ENCODE measurements around the gene CDADC1.

The CDADC1 gene

GRCh38 chr13:49247643-49248621 lies at the start of gene CDADC1:
Gene CDADC1, plus strand, starts transcription at chr13:49247925. Its CDS starts 113 bp downstream, at chr13:49248038.
- DNase-seq = peak; percentile 99

GRCh38 chr13:49206641-49207040 lies 41.1 kb upstream of the CDADC1 start:
- no peak for DNase-seq

GRCh38 chr13:49208619-49209018 lies 39.1 kb upstream of the CDADC1 start:
- DNase-seq = no peak

DNA sequence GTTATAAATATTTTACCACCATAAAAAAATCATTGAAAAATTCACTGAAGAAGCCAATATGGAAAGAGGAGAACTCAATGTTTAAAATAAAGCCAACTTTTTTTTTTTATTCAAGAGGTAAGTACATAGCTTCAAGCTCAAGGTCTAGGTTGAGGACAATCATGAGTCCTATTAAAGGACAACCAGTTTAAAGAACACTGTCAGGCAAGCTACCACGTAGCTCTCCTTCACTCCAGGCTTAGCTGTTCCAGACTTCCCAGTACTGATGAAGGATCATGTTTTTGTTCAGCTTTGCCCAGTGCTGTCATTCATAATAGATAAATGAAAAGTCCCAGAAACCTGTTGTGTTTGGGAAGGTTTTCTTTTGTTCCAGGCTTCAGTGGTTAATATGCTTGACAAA lies 37.6 kb upstream of the CDADC1 start:
- DNase-seq = no peak

DNA sequence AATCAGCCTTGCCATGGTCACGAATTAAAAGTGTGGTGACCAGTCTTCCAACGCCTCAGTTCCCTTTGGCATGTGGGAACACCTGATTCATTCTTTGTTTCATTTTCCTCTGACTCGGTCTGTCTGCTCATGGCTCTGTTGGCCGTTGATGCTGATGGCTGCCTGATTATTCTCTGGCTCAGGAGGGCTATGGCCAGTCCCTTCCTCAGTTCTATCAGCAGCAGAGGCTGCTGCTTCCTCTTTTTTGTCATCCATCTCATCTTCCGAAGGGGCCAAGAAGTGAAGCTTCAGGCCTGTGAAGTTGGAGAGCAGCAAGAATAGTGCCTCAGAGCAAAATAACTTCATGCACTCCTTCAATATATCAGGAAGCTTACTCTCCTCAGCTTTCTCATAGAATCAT lies 37.1 kb upstream of the CDADC1 start:
- no peak for DNase-seq

- DNase-seq = no peak
Measured at GRCh38 chr13:49213539-49213938, 34.2 kb upstream of the CDADC1 start.

DNA sequence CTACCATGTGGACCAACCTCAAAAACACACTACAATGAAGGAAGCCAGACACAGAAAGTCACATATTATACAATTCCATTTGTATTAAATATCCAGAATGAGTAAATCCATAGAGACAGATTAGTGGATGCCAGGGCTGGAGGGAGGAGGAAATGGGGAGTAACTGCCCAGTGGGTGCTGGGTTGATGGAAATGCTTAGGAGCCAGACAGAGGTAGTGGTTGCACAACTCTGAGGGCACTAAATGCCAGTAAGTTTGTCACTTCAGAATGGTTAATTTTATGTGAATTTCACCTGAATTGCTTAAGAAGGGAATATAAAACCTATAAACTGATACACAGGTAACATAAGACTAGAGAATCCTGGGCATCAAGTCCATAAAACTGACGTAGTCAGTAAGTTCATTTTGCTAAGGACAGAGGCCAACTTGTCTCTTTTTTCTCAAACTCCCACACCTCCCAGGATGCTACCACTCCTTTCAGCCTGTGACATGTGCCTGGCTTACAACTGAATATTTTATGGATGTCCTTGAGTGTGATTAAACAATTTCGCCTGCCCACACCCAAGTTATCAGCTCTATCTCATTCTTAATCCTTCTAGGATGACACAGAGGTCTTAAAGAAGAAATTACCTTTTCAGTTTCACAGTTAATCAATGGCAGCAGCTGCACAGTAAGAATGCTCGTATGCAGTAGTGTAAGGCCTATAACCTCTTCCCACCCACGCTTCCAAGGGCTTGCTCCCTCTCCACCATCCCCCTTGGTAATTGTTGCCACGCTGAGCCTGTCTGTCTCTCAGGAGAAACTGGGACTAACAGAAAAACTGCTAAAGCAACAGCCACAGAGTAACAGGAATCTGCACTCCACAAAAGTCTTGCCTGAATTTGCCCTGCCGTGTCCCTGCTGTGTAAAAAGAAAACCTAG lies 33.5 kb upstream of the CDADC1 start:
- no peak for DNase-seq

DNA sequence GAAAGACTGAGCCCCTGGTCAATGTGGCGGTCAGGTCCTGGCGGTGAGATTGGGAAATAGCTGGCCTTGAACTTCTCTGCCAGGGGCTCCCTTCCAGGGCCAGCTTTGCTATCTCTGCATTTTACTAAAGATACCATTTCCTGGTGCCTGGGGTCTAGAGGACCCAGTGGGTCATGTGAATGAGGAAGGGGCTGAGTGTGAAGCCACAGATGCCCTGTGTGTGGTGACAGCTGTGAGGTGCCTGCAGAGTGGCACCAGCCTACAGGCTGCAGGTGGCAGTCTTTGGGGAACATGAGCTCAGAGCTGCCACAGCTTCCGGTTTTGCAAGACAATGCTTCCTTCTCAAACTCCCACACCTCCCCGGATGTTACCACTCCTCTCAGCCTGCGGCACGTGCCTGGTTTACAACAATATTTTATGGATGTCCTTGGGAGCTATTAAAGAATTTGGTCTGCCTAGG lies 32.8 kb upstream of the CDADC1 start:
- DNase-seq = no peak

DNA sequence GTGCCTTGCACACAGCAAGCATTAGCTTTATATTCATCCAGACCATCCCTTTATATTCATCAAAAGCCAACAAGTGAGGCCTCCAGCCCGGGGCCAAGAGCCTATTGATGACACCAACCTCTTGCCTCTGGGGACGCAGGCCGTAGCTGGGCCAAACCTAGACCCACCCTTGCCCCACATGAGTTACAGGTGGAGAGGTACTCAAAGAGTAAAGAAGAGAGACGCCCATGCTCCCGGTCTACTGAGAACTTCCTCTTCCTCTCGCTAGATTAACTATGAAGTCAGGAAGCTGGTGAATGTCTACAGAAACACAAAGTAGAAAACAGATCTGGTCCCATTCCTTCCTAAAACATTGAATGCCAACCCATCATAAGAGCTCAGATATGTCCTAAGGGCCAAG lies 31.4 kb upstream of the CDADC1 start:
- DNase-seq = no peak

GRCh38 chr13:49217962-49218492 lies 29.7 kb upstream of the CDADC1 start:
- DNase-seq = no peak

DNA sequence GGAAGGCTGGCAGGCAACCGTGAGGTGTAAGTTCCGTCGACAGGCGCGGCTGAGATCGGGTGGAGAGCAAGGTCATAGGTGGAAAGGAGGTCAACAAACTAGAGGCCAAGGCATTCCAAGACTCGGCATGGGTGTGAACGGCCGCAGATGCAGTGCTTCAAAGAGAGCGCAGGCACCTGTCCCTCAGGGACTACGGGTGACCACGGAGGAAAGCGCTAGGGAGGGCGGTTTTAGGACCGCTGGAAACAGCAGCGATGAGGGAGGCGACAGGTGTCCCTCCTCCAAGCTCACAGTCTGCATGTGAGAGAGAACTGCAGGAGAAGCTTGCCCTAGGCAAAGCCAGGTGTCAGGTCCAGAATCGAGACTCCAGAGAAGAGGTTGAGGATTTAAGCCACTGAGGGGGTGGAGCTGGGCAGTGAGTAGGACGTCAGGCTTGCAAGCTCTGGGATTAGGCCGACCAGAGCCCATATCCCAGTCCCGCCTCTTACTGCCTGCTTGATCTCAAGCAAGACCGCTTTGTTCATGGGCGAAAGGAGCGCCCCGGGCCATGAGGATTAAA lies 29.2 kb upstream of the CDADC1 start:
- DNase-seq = no peak

DNA sequence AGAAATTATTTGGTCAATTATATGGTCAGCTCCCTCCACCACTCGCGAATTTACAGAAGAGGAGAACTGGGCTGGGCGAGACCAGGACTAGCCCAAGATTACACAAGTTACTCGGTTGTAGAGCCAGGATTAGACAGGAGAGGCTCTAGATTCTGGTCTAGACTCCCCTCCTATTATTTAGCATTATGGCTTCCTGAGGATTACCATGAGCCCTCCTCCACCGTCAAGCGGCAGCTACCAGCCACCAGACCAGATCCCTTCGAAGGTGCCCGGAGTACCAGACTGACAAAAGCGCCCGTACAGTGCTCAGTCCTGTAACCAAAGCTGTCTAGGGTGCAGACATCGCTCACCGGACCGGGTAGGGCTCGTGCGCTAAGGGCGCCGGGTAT lies 28.1 kb upstream of the CDADC1 start:
- no peak for DNase-seq

DNA sequence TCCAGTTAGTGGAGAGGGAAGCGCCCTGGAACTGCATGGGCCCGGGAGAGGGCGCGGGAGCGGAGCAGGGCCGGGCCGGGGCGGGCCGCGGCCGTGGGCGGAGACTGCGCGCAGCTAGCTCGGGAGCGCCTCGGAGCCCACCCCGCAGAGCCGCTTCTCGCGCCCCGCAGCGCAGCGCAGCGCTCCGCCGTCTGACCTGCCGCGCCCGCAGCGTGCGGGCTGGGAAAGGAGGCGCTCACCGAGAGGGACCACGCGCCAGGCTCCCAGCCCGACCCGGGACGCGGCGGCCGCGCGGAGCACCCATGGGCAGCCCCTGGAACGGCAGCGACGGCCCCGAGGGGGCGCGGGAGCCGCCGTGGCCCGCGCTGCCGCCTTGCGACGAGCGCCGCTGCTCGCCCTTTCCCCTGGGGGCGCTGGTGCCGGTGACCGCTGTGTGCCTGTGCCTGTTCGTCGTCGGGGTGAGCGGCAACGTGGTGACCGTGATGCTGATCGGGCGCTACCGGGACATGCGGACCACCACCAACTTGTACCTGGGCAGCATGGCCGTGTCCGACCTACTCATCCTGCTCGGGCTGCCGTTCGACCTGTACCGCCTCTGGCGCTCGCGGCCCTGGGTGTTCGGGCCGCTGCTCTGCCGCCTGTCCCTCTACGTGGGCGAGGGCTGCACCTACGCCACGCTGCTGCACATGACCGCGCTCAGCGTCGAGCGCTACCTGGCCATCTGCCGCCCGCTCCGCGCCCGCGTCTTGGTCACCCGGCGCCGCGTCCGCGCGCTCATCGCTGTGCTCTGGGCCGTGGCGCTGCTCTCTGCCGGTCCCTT lies 27.5 kb upstream of the CDADC1 start, which contains the start of gene MLNR:
MLNR (plus strand) TSS at position 303 of the 820 bp plus-strand sequence; CDS start at position 303, 0 bp downstream.
- peak; percentile 48 for DNase-seq

- no peak for DNase-seq
Measured at GRCh38 chr13:49220856-49221589, 26.7 kb upstream of the CDADC1 start.

- DNase-seq = no peak
Measured at GRCh38 chr13:49221590-49221965, 26.1 kb upstream of the CDADC1 start.

DNA sequence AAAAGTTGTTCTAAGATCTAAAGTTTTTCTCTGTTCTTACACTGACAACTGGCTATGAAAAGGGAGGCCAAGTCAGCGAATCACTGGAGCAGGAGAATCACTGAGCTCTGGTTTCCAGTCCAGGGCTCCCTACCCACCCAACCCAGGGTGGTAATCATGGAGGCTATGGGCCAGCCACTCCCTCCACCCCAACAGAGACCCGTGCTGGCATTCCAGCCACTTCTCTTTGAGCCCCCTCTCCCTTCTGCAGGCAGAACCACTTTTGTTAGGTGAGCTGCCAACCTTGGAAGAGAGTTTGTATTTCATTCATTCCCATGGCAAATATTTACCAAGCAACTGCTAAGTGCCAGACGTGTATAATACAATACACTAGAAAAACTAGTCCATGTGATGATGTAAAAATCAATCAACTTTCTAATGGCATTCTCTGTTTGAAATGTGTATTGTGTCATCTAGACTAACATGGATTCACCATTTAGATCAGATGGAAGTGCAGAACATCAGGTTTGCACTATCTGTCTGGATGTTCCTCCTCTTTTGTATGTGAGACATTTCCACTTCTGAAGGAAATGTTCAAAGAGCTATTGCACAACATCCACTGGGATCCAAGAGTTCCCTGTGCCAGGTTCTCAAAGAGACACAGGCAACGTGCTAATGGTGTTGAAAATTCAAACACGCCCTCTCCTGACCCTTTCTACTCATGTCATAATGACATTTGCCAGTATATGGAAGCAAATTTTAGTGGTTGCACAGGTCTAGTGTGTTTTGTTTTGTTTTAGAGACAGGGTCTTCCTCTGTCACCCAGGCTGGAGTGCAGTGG lies 22.3 kb upstream of the CDADC1 start:
- no peak for DNase-seq

DNA sequence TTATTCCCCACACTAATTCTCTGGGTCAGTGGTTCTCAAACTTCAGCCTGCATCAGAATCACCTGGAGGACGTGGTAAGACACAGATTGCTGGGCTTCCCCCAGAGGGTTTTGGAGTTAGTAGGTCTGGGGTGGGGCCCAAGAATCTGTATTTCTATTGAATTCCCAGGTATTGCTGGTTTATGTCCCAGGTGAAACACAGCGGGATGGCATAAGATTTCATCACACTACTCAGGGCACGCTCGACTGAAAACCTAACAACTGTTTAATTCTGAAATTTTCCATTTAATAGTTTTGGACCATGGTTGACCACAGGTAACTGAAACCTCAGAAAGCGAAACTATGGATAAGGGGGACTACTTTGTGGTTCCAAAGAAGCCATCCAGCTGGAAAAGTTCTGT lies 21.1 kb upstream of the CDADC1 start:
- no peak for DNase-seq

DNA sequence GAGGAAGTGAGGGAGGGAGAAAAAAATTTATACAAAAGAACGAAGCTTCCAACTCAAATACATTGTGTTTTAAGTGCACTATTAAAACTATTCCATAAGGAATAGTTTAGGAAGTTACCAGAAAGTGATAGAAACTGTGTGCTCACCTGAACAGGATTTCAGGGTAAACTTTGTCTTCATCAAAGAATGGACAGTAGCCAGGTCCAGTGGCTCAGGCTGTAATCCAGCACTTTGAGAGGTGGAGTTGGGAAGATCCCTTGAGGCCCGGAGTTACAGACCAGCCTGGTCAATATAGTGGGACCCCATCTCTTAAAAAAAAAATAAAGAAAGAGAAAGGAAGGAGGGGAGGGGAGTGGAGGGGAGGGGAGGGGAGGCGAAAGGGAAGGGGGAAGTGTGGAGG lies 13.0 kb upstream of the CDADC1 start:
- no peak for DNase-seq

DNA sequence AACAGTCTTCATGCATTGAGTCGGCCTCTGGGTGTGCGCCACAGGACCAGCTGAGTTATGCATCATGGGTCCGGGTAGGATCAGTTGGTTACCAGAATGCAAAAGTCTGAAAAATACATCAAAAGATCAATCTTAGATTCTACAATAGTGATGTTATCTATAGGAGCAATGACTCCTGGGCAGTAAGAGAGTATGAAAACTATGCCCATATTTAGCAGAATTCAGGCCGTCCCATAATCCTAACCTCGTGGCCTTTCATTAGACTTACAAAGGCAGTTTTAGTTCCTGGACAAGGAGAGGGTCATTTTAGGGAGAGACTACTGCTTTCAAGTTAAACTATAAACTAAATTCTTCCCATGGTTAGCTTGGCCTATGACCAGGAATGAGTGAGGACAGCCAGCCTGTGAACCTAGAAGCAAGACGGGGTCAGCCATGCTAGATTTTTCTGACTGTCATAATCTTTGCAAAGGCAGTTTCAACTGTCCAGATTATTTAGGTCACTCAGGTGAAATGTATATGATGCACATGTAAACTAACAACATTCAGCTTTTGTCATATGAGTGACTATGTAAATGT lies 11.8 kb upstream of the CDADC1 start:
- DNase-seq = no peak

GRCh38 chr13:49238621-49239020 lies 9.1 kb upstream of the CDADC1 start:
- no peak for DNase-seq
